Stomach (tissue), 4 donors: ENCODE data around the gene CACNA2D3.

Source experiments
- CTCF ChIP-seq, 7 experiments: fragments of 450-650 bp in 4 of 7; fragments of 200-600 bp in 3 of 7; sonication (generic) in 3 of 7; IDR thresholded peaks; one replicate each; pipeline ENCODE4 v1.5.1; 2016 to 2019; ENCODE audit warnings: antibody characterized with exemption in 7 of 7, control low read depth in 2 of 7, mild to moderate bottlenecking in 1 of 7
- POLR2A ChIP-seq, 4 donors: fragments of 450-650 bp; IDR thresholded peaks; one replicate each; pipeline ENCODE4 v1.6.1; 2016; ENCODE audit warnings: antibody characterized with exemption in 4 of 4, control low read depth in 2 of 4, mild to moderate bottlenecking in 1 of 4, moderate library complexity in 1 of 4
- POLR2AphosphoS5 ChIP-seq, 3 donors: sonication (generic); formaldehyde crosslinking; IDR thresholded peaks; one replicate each; pipeline ENCODE4 v1.6.1; 2016; ENCODE audit warnings: antibody characterized with exemption in 3 of 3

GRCh38 chr3:54120657-54121413 is 1.5 kb upstream of the CACNA2D3 start:
- peak in 1 of 7 experiments; percentile 9 for TF ChIP-seq CTCF (IDR thresholded peaks at IDR 0.05)
- no peak for TF ChIP-seq POLR2AphosphoS5 (IDR thresholded peaks at IDR 0.05)
- TF ChIP-seq POLR2A (IDR thresholded peaks at IDR 0.05) = no peak
